Trophoblast cell (in vitro differentiated cells and primary cell): ENCODE measurements around the gene CRYZL1.

Experiments used
- DNase-seq, 2 donors: peaks; one replicate each; pipeline ENCODE4 v3.0.0-alpha.2; 2016
- H2AFZ ChIP-seq: 2 replicates; pipeline ENCODE4 v1.6.1; 2013; ENCODE audit warnings: low read length, moderate library complexity, mild to moderate bottlenecking; ENCODE audit not compliant: insufficient read depth, poor library complexity
- H2AK5ac ChIP-seq: 2 replicates; pipeline ENCODE4 v1.6.1; 2013; ENCODE audit warnings: mild to moderate bottlenecking, low read length
- H2BK120ac ChIP-seq: 2 replicates; pipeline ENCODE4 v1.6.1; 2013; ENCODE audit warnings: low read length, mild to moderate bottlenecking, moderate library complexity; ENCODE audit not compliant: insufficient read depth, poor library complexity
- H2BK12ac ChIP-seq: 2 replicates; pipeline ENCODE4 v1.6.1; 2013; ENCODE audit warnings: mild to moderate bottlenecking, low read length, moderate library complexity
- H2BK5ac ChIP-seq: 2 replicates; pipeline ENCODE4 v1.6.1; 2013; ENCODE audit warnings: low read length, low read depth, moderate library complexity, mild to moderate bottlenecking; ENCODE audit not compliant: poor library complexity
- H3K14ac ChIP-seq: 2 replicates; pipeline ENCODE4 v1.6.1; 2013; ENCODE audit warnings: mild to moderate bottlenecking, low read length
- H3K18ac ChIP-seq: 2 replicates; pipeline ENCODE4 v1.6.1; 2013; ENCODE audit warnings: mild to moderate bottlenecking, low read length
- H3K23ac ChIP-seq: 2 replicates; pipeline ENCODE4 v1.6.1; 2013; ENCODE audit warnings: low read length
- H3K27ac ChIP-seq: 2 replicates; pipeline ENCODE4 v1.5.1; 2013; ENCODE audit warnings: low read depth, mild to moderate bottlenecking, inconsistent platforms, low read length, moderate library complexity
- H3K27me3 ChIP-seq: 2 replicates; pipeline ENCODE4 v1.6.1; 2013; ENCODE audit warnings: inconsistent platforms, mild to moderate bottlenecking, low read length, moderate library complexity; ENCODE audit not compliant: insufficient read depth
- H3K36me3 ChIP-seq, 2 experiments: 1 replicate in 1 of 2; 2 replicates in 1 of 2; pipeline ENCODE4 v1.6.1; 2013; ENCODE audit warnings: low read length in 2 of 2, mild to moderate bottlenecking in 2 of 2, moderate library complexity in 1 of 2; ENCODE audit not compliant: insufficient read depth in 2 of 2, control insufficient read depth in 1 of 2
- H3K4ac ChIP-seq: 2 replicates; pipeline ENCODE4 v1.6.1; 2013; ENCODE audit warnings: low read depth, mild to moderate bottlenecking, low read length, moderate library complexity
- H3K4me1 ChIP-seq, 2 experiments: 1 replicate in 1 of 2; 2 replicates in 1 of 2; pipeline ENCODE4 v1.6.1; 2013; ENCODE audit warnings: low read length in 2 of 2, mild to moderate bottlenecking in 2 of 2, moderate library complexity in 1 of 2; ENCODE audit not compliant: insufficient read depth in 2 of 2, control insufficient read depth in 1 of 2
- H3K4me2 ChIP-seq: 2 replicates; pipeline ENCODE4 v1.6.1; 2013; ENCODE audit warnings: inconsistent platforms, mild to moderate bottlenecking, low read length, moderate library complexity
- H3K4me3 ChIP-seq: 2 replicates; pipeline ENCODE4 v1.5.1; 2013; ENCODE audit warnings: mild to moderate bottlenecking, low read depth, low read length, inconsistent platforms
- H3K79me1 ChIP-seq: one replicate; pipeline ENCODE4 v1.6.1; 2013; ENCODE audit warnings: low read length
- H3K79me2 ChIP-seq: 2 replicates; pipeline ENCODE4 v1.6.1; 2013; ENCODE audit warnings: low read length, mild to moderate bottlenecking; ENCODE audit not compliant: control insufficient read depth, insufficient read depth, poor library complexity
- H3K9ac ChIP-seq: 2 replicates; pipeline ENCODE4 v1.6.1; 2013; ENCODE audit warnings: mild to moderate bottlenecking, low read length
- H3K9me3 ChIP-seq: 2 replicates; pipeline ENCODE4 v1.6.1; 2013; ENCODE audit warnings: low read depth, mild to moderate bottlenecking, control low read depth, inconsistent platforms, low read length; ENCODE audit not compliant: insufficient read depth
- H4K12ac ChIP-seq: 2 replicates; pipeline ENCODE4 v1.6.1; 2013; ENCODE audit warnings: low read depth, mild to moderate bottlenecking, low read length, moderate library complexity
- H4K8ac ChIP-seq: 2 replicates; pipeline ENCODE4 v1.6.1; 2013; ENCODE audit warnings: low read depth, mild to moderate bottlenecking, low read length, moderate library complexity
- H4K91ac ChIP-seq: one replicate; pipeline ENCODE4 v1.6.1; 2013; ENCODE audit warnings: low read depth, mild to moderate bottlenecking, low read length, moderate library complexity
- WGBS: extraction: QIAGEN DNeasy Blood & Tissue Kit; methylation state at CpG from one replicate; pipeline ENCODE4 v1.1.7; 2013; ENCODE audit warnings: missing lambda C conversion rate; ENCODE audit not compliant: insufficient read length, insufficient coverage; ENCODE audit errors: extremely low coverage; 5-methylcytosine and 5-hydroxymethylcytosine counted together

The CRYZL1 gene

GRCh38 chr21:33608559-33608958, 33.0 kb downstream of the CRYZL1 start:
- H3K18ac ChIP-seq, result no peak overlapping the region
- H3K14ac ChIP-seq, result no peak overlapping the region
- H2BK5ac ChIP-seq, result no peak overlapping the region
- no CpG with 5 or more reads among the region's 1 CpG for WGBS
- no peak overlapping the region for H3K27ac ChIP-seq
- H3K27me3 ChIP-seq, result no peaks in the 10 kb centered on the region
- no peaks in the 10 kb centered on the region for H3K79me2 ChIP-seq
- no peaks in the 10 kb centered on the region for H3K79me1 ChIP-seq
- no peak overlapping the region for H4K12ac ChIP-seq
- H3K4ac ChIP-seq, result no peak overlapping the region
- H4K91ac ChIP-seq, result no peak overlapping the region
- H3K4me1 ChIP-seq, result no peaks in the 10 kb centered on the region
- H2BK120ac ChIP-seq, result no peak overlapping the region
- H3K4me2 ChIP-seq, result no peak overlapping the region
- peaks cover 5 to 8% of the 10 kb centered on the region in 2 experiments for H3K36me3 ChIP-seq
- H2AFZ ChIP-seq, result no peak overlapping the region
- no peak overlapping the region for H3K9ac ChIP-seq
- no peak overlapping the region for H3K4me3 ChIP-seq
- H2AK5ac ChIP-seq, result no peak overlapping the region
- no peak overlapping the region for H3K23ac ChIP-seq
- no peak overlapping the region for H2BK12ac ChIP-seq
- DNase-seq, result no peak
- no peaks in the 10 kb centered on the region for H3K9me3 ChIP-seq
- no peak overlapping the region for H4K8ac ChIP-seq

- H3K4me1 ChIP-seq, result no peaks in the 10 kb centered on the region
- H3K14ac ChIP-seq, result no peak overlapping the region
- no peak overlapping the region for H3K23ac ChIP-seq
- H3K4me2 ChIP-seq, result no peak overlapping the region
- no peak overlapping the region for H3K18ac ChIP-seq
- H3K9ac ChIP-seq, result no peak overlapping the region
- H3K27ac ChIP-seq, result no peak overlapping the region
- no peaks in the 10 kb centered on the region for H3K27me3 ChIP-seq
- no peak overlapping the region for H4K8ac ChIP-seq
- no peaks in the 10 kb centered on the region for H3K79me1 ChIP-seq
- H3K4me3 ChIP-seq, result no peak overlapping the region
- H2BK12ac ChIP-seq, result no peak overlapping the region
- H2BK120ac ChIP-seq, result no peak overlapping the region
- H3K79me2 ChIP-seq, result no peaks in the 10 kb centered on the region
- no peak overlapping the region for H4K91ac ChIP-seq
- DNase-seq, result no peak
- no peak overlapping the region for H2AK5ac ChIP-seq
- no peak overlapping the region for H4K12ac ChIP-seq
- no peak overlapping the region for H3K4ac ChIP-seq
- H2BK5ac ChIP-seq, result no peak overlapping the region
- no peaks in the 10 kb centered on the region for H3K9me3 ChIP-seq
- no peak overlapping the region for H2AFZ ChIP-seq
- H3K36me3 ChIP-seq, result peaks cover 10 to 14% of the 10 kb centered on the region in 2 experiments
- WGBS, result no CpG with 5 or more reads among the region's 1 CpG
Measured at GRCh38 chr21:33598051-33598450, 43.5 kb downstream of the CRYZL1 start.

GRCh38 chr21:33588485-33589335, 52.8 kb downstream of the CRYZL1 start, which contains the start of gene DONSON:
Gene DONSON, minus strand, starts transcription at chr21:33588684. Its CDS starts 43 bp downstream, at chr21:33588641.
- no peaks in the 10 kb centered on the region for H3K27me3 ChIP-seq
- H3K79me2 ChIP-seq, result peaks cover 8% of the 10 kb centered on the region
- peak within 1 kb of the TSS; percentile 52 for H2AK5ac ChIP-seq
- peak within 1 kb of the TSS; percentile 85 for H2AFZ ChIP-seq
- H4K91ac ChIP-seq, result peak within 1 kb of the TSS; percentile 90
- peak within 1 kb of the TSS; percentile 80 for H3K4ac ChIP-seq
- peaks cover 0 to 3% of the 10 kb centered on the region in 2 experiments for H3K4me1 ChIP-seq
- peak within 1 kb of the TSS; percentile 62 for H4K12ac ChIP-seq
- H2BK12ac ChIP-seq, result no peak within 1 kb of the TSS
- no peaks in the 10 kb centered on the region for H3K9me3 ChIP-seq
- DNase-seq, result peak; percentile 92 to 98
- H4K8ac ChIP-seq, result peak within 1 kb of the TSS; percentile 97
- peak within 1 kb of the TSS; percentile 89 for H3K9ac ChIP-seq
- peak within 1 kb of the TSS; percentile 89 for H3K4me3 ChIP-seq
- H2BK5ac ChIP-seq, result peak within 1 kb of the TSS; percentile 58
- WGBS, result no CpG with 5 or more reads among the region's 78 CpGs
- H3K79me1 ChIP-seq, result peaks cover 13% of the 10 kb centered on the region
- peak within 1 kb of the TSS; percentile 29 for H2BK120ac ChIP-seq
- peak within 1 kb of the TSS; percentile 69 for H3K18ac ChIP-seq
- H3K14ac ChIP-seq, result peak within 1 kb of the TSS; percentile 85
- peak within 1 kb of the TSS; percentile 79 for H3K27ac ChIP-seq
- H3K36me3 ChIP-seq, result peaks cover 0 to 6% of the 10 kb centered on the region in 2 experiments
- peak within 1 kb of the TSS; percentile 94 for H3K4me2 ChIP-seq
- no peak within 1 kb of the TSS for H3K23ac ChIP-seq

- Histone ChIP-seq H3K14ac (peak overlapping the region; percentile 65), H2BK120ac (peak overlapping the region; percentile 29), H3K79me1 (peaks cover 13% of the 10 kb centered on the region), H3K4me3 (peak overlapping the region; percentile 89), H3K18ac (peak overlapping the region; percentile 69), H4K12ac (peak overlapping the region; percentile 62), H3K27ac (peak overlapping the region; percentile 79), H2AK5ac (peak overlapping the region; percentile 52), H2AFZ (peak overlapping the region; percentile 77), H4K91ac (peak overlapping the region; percentile 90), H3K4me2 (peak overlapping the region; percentile 92), H3K27me3 (no peaks in the 10 kb centered on the region), H3K79me2 (peaks cover 8% of the 10 kb centered on the region), H3K4me1 (peaks cover 0 to 3% of the 10 kb centered on the region in 2 experiments), H3K9me3 (no peaks in the 10 kb centered on the region), H4K8ac (peak overlapping the region; percentile 88), H2BK12ac (no peak overlapping the region), H2BK5ac (peak overlapping the region; percentile 58), H3K9ac (peak overlapping the region; percentile 89), H3K23ac (no peak overlapping the region), H3K36me3 (peaks cover 0 to 6% of the 10 kb centered on the region in 2 experiments), H3K4ac (peak overlapping the region; percentile 80)
- DNase-seq, result peak; percentile 1 to 41
- no CpG with 5 or more reads among the region's 57 CpGs for WGBS
Measured at GRCh38 chr21:33587792-33588484, 53.6 kb downstream of the CRYZL1 start.
